GM23338 (cell line): ENCODE measurements around the gene TMEM52.

ENCODE experiments used
- CREB1 ChIP-seq: fragments of 250-450 bp; sonication (Bioruptor Pico); IDR thresholded peaks from 2 replicates; pipeline ENCODE4 v1.5.0; 2020; ENCODE audit warnings: low read depth, mild to moderate bottlenecking, moderate library complexity
- EZH2 ChIP-seq: fragments of 200-600 bp; sonication (generic); IDR thresholded peaks from one replicate; pipeline ENCODE4 v1.8.0; 2017; ENCODE audit warnings: antibody characterized with exemption, mild to moderate bottlenecking, low read depth; ENCODE audit not compliant: unreplicated experiment
- REST ChIP-seq: IDR thresholded peaks from one replicate; pipeline ENCODE4 v1.6.1; 2018; ENCODE audit warnings: antibody characterized with exemption; ENCODE audit not compliant: unreplicated experiment
- TF ChIP-seq, protein P1 (sequence below), 2 experiments: fragments of 200-600 bp in 1 of 2; sonication (generic) in 1 of 2; conservative IDR thresholded peaks; 2 replicates each; pipeline versions ENCODE4 v1.5.1 to v1.6.1; 2016 to 2017; ENCODE audit warnings: antibody characterized with exemption in 2 of 2, low read depth in 2 of 2, mild to moderate bottlenecking in 2 of 2, moderate library complexity in 1 of 2

- TF ChIP-seq, protein P1, sequence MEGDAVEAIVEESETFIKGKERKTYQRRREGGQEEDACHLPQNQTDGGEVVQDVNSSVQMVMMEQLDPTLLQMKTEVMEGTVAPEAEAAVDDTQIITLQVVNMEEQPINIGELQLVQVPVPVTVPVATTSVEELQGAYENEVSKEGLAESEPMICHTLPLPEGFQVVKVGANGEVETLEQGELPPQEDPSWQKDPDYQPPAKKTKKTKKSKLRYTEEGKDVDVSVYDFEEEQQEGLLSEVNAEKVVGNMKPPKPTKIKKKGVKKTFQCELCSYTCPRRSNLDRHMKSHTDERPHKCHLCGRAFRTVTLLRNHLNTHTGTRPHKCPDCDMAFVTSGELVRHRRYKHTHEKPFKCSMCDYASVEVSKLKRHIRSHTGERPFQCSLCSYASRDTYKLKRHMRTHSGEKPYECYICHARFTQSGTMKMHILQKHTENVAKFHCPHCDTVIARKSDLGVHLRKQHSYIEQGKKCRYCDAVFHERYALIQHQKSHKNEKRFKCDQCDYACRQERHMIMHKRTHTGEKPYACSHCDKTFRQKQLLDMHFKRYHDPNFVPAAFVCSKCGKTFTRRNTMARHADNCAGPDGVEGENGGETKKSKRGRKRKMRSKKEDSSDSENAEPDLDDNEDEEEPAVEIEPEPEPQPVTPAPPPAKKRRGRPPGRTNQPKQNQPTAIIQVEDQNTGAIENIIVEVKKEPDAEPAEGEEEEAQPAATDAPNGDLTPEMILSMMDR (conservative IDR thresholded peaks at IDR 0.05; ENCODE audit: low read depth in 2 of 2): no peak
- TF ChIP-seq EZH2 (no peak), CREB1 (no peak), REST (no peak)
Measured at GRCh38 chr1:1956586-1957532, 37.8 kb upstream of the TMEM52 start.
